Measurements from ENCODE around the gene SUMO3.

SUMO3 gene

DNA sequence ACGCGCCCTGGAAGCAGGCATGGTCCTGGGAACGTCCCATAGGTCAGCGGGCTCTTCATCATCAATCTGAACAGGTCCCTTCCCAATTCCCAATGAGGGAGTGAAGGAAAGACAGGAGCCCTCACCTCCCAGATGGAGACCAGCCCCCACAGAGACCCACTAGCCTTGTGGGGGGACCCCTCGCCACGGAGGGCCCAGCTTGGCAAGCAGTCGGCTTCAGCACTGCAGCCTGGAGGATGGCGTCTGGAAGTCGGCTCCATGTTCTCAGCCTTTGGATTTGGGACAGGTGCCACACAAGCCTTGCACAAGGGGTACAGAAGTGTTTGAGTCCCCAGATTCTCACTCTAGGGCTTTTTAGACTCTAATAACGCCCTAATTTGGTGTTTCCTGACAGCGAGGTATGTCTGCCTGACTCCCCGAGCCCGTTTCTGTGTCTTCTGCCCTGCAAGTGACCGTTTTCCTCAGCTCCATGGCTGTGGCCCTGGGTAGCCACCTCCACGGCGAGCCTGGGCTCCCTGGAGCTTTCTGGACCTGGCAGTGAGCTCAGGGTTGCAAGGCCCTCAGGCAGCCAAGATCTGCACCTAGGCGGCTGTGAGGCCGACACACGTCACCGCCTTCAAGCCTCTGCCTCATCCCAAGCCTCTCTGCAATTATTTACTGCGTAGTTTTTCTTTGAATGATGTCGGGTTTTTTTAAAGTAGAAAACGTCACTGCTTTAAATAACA lies 25.0 kb upstream of the SUMO3 start:
- Histone ChIP-seq H3K9ac (ENCODE audit: low read length) (no peak overlapping the region), H3K27ac (ENCODE audit: low read depth, low read length) (no peak overlapping the region), H3K4me1 (ENCODE audit: control insufficient read depth, insufficient read depth, low read length) (peaks cover 3% of the 10 kb centered on the region), H3K36me3 (ENCODE audit: control insufficient read depth, insufficient read depth, low read length) (no peaks in the 10 kb centered on the region), H3K4me3 (ENCODE audit: low read length) (no peak overlapping the region), H3K27me3 (ENCODE audit: control insufficient read depth, insufficient read depth, low read length) (no peaks in the 10 kb centered on the region)

DNA sequence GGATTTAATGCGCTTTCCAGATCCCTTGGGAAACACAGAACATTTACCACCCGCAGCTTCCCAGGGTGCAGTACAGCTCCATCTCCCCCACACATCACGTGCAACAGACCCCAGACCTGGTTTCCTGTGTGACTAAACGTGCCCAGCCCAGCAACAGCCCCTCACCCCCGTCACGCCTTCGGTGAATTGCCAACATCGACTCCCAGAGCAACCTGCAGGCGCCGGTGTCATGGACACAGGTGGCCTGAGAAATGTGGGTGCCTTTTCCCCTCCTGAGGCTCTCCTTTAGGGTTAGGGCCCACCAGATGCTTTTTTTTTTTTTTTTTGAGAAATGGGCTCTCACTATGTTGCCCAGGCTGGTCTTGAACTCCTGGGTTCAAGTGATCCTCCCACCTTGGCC lies 24.2 kb upstream of the SUMO3 start:
- Histone ChIP-seq H3K4me3 (ENCODE audit: low read length) (no peak overlapping the region), H3K36me3 (ENCODE audit: control insufficient read depth, insufficient read depth, low read length) (no peaks in the 10 kb centered on the region), H3K9ac (ENCODE audit: low read length) (no peak overlapping the region), H3K27ac (ENCODE audit: low read depth, low read length) (no peak overlapping the region), H3K27me3 (ENCODE audit: control insufficient read depth, insufficient read depth, low read length) (no peaks in the 10 kb centered on the region), H3K4me1 (ENCODE audit: control insufficient read depth, insufficient read depth, low read length) (peaks cover 3% of the 10 kb centered on the region)

DNA sequence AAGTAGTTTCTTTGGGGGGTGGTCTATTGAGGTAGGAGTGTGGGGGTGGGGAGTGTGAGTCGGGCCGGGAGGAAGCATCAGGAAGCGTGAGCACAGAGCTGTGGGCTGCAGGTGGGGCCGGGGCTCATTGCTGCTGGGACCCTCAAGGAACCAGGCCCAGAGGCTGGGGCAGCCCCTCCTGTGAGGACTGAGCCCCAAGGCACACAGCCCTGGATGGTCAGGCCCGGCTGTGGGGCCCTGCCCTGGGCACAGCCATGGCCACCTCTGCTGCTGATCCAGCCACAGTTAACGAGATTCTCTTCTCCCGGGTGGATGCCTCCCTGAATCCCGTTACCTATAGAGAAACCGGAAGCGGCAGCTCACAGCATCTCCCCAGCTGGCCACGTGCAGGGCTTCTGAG lies 22.9 kb upstream of the SUMO3 start:
- Histone ChIP-seq H3K27me3 (ENCODE audit: control insufficient read depth, insufficient read depth, low read length) (no peaks in the 10 kb centered on the region), H3K9ac (ENCODE audit: low read length) (no peak overlapping the region), H3K27ac (ENCODE audit: low read depth, low read length) (no peak overlapping the region), H3K4me1 (ENCODE audit: control insufficient read depth, insufficient read depth, low read length) (no peaks in the 10 kb centered on the region), H3K36me3 (ENCODE audit: control insufficient read depth, insufficient read depth, low read length) (no peaks in the 10 kb centered on the region), H3K4me3 (ENCODE audit: low read length) (no peak overlapping the region)

DNA sequence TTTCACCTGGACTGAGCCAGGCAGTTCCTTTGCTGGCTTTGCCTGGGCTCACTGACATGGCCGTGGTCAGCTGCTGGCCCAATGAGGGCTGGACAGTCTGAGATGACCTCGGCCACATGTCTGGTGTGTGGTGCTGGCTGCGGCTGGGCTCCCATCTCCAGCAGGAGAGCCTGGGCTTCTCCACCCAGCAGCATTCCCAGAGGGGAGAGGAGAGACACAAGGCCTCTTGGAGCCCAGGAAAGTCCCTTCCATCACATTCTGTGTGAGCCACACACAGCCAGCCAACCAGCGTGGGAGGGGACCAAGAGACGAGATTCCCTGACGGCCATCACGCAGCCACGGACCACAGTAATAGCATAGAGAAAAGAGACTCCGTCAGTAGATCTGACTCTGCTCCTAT lies 21.1 kb upstream of the SUMO3 start:
- no peak overlapping the region for H3K27ac ChIP-seq (ENCODE audit: low read depth, low read length)
- no peaks in the 10 kb centered on the region for H3K27me3 ChIP-seq (ENCODE audit: control insufficient read depth, insufficient read depth, low read length)
- H3K4me3 ChIP-seq (ENCODE audit: low read length) = no peak overlapping the region
- H3K36me3 ChIP-seq (ENCODE audit: control insufficient read depth, insufficient read depth, low read length) = no peaks in the 10 kb centered on the region
- H3K9ac ChIP-seq (ENCODE audit: low read length) = no peak overlapping the region
- no peaks in the 10 kb centered on the region for H3K4me1 ChIP-seq (ENCODE audit: control insufficient read depth, insufficient read depth, low read length)

DNA sequence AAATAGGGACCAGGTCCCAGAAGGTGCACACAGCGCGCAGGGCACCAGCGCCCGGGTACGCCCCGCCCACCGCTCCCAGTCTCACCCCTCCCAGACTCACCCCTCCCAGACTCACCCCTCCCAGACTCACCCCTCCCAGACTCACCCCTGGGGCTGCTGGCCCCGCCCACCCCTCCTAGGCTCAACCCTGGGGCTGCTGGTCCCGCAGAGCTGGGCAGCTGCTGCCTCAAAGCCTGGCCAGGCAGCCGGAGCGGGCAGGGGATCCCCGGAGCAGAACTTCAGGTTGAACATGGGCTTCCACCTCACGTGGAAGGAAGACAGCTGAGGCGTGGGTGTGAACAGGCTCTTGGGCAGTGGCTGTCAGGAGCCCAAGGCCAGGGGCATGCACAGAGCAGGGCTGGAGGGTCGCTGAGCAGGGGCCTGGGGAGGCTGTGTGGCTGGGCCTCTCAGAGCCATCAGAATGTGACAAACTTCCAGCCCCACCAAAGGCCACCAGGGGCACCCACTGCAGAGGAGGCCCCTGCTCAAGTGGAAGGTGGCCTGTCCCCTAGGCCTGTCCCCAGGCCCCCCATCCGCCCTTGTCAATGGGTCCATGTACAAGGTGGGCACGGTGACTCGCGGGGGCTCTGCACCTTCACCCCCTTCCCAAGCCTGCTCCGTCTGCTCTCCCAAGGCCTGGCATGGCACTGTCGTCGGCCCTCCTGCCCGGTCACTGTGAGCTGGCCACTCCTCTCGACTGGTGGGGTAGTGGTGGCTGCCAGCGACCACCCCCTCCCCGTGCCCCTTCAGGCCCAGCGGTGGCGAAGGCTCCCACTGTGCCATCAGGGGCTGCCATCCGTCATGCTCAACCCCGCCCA lies 20.4 kb upstream of the SUMO3 start:
- Histone ChIP-seq H3K27me3 (ENCODE audit: control insufficient read depth, insufficient read depth, low read length) (no peaks in the 10 kb centered on the region), H3K36me3 (ENCODE audit: control insufficient read depth, insufficient read depth, low read length) (no peaks in the 10 kb centered on the region), H3K9ac (ENCODE audit: low read length) (no peak overlapping the region), H3K4me1 (ENCODE audit: control insufficient read depth, insufficient read depth, low read length) (no peaks in the 10 kb centered on the region), H3K27ac (ENCODE audit: low read depth, low read length) (no peak overlapping the region), H3K4me3 (ENCODE audit: low read length) (no peak overlapping the region)

DNA sequence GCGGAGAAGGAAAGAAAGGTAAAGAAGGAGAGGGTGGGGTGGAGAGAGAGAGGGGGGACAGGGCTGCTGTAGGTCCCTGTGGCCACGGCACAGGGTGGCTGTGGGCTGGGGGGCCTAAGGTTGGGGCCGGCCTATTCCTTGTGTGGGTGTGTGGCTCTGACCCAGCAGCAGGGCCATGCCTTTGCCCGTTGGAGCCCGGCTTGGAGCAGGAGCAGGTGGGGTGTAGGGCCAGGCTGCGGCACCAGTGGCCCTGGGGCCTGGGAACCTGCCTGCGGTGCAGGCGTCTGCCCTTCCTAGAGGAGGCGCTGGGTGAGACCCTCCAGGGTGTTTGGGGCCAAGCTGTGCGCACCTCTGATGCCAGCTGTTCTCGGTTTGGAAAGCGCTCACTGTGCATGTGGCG lies 19.7 kb upstream of the SUMO3 start:
- H3K27ac ChIP-seq (ENCODE audit: low read depth, low read length) = no peak overlapping the region
- no peaks in the 10 kb centered on the region for H3K27me3 ChIP-seq (ENCODE audit: control insufficient read depth, insufficient read depth, low read length)
- no peak overlapping the region for H3K9ac ChIP-seq (ENCODE audit: low read length)
- H3K36me3 ChIP-seq (ENCODE audit: control insufficient read depth, insufficient read depth, low read length) = no peaks in the 10 kb centered on the region
- H3K4me3 ChIP-seq (ENCODE audit: low read length) = no peak overlapping the region
- H3K4me1 ChIP-seq (ENCODE audit: control insufficient read depth, insufficient read depth, low read length) = no peaks in the 10 kb centered on the region

DNA sequence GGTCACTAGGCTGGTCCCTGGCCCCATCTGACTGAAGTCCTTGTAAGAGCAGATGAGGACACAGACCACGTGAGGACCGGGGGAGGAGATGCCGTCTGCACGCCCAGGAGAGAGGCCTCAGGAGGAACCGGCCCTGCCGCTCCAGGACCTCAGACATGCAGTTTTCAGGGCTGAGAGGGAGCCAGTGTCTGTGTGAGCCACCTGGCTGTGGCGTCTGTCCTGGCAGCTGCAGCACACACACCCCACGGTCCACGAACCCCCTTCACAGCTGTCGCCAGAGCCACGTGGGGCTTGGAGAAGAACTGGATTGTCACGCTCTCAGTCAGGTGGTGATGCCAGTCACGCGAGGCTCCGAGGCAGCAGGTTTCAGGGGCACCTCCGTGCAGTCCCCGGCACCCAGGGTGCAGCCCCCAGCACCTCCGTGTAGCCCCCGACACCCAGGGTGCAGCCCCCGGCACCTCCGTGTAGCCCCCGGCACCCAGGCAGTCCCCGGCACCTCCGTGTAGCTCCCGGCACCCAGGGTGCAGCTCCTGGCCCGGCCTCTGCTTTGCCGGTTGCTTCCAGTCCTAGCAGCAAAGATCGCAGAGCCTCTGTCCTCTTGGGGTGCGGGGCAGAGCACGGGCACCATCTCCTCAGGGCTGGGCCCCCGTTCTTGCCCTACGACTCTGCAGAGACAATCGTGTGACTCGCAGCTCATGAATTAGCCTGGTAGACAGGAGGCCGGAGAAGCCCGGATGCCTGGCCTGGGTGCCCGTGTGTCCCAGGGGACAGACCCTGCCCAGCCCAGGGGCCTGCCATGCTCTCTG lies 19.0 kb upstream of the SUMO3 start:
- Histone ChIP-seq H3K4me1 (ENCODE audit: control insufficient read depth, insufficient read depth, low read length) (no peaks in the 10 kb centered on the region), H3K27me3 (ENCODE audit: control insufficient read depth, insufficient read depth, low read length) (no peaks in the 10 kb centered on the region), H3K36me3 (ENCODE audit: control insufficient read depth, insufficient read depth, low read length) (no peaks in the 10 kb centered on the region), H3K9ac (ENCODE audit: low read length) (no peak overlapping the region), H3K27ac (ENCODE audit: low read depth, low read length) (no peak overlapping the region), H3K4me3 (ENCODE audit: low read length) (no peak overlapping the region)

DNA sequence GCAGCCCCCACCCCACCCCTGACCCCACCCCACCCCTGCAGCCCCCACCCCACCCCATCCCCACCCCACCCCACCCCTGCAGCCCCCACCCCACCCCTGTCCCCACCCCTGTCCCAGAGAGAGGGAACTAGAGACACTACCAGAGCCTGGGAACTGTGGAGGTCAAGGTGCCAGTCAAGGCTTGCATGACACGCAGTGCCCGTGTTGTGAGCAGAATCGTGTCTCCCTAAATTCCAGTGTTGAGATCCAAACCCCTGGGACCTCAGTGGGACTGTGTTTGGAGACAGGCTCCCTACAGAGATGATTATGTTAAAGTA lies 18.4 kb upstream of the SUMO3 start:
- Histone ChIP-seq H3K4me3 (ENCODE audit: low read length) (no peak overlapping the region), H3K9ac (ENCODE audit: low read length) (no peak overlapping the region), H3K36me3 (ENCODE audit: control insufficient read depth, insufficient read depth, low read length) (no peaks in the 10 kb centered on the region), H3K27me3 (ENCODE audit: control insufficient read depth, insufficient read depth, low read length) (no peaks in the 10 kb centered on the region), H3K27ac (ENCODE audit: low read depth, low read length) (no peak overlapping the region), H3K4me1 (ENCODE audit: control insufficient read depth, insufficient read depth, low read length) (no peaks in the 10 kb centered on the region)

DNA sequence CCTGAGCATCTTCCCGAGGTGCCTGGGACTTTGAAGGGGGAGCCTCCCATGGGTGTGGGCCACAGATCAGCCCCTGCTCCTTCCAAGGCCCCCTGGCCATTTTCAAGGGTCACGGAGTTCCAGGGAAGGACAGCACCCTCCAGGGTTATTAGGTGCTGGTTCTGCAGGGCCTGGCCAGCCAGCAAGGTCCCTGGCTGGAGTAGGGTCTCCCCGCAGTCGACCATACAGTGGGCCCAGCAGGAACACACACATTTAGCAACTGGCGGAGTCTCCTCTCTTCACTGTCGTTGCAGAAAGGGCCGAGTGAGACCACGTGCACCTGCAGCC lies 17.7 kb upstream of the SUMO3 start:
- no peak overlapping the region for H3K4me3 ChIP-seq (ENCODE audit: low read length)
- H3K36me3 ChIP-seq (ENCODE audit: control insufficient read depth, insufficient read depth, low read length) = no peaks in the 10 kb centered on the region
- H3K4me1 ChIP-seq (ENCODE audit: control insufficient read depth, insufficient read depth, low read length) = no peaks in the 10 kb centered on the region
- no peak overlapping the region for H3K9ac ChIP-seq (ENCODE audit: low read length)
- H3K27me3 ChIP-seq (ENCODE audit: control insufficient read depth, insufficient read depth, low read length) = no peaks in the 10 kb centered on the region
- H3K27ac ChIP-seq (ENCODE audit: low read depth, low read length) = no peak overlapping the region

DNA sequence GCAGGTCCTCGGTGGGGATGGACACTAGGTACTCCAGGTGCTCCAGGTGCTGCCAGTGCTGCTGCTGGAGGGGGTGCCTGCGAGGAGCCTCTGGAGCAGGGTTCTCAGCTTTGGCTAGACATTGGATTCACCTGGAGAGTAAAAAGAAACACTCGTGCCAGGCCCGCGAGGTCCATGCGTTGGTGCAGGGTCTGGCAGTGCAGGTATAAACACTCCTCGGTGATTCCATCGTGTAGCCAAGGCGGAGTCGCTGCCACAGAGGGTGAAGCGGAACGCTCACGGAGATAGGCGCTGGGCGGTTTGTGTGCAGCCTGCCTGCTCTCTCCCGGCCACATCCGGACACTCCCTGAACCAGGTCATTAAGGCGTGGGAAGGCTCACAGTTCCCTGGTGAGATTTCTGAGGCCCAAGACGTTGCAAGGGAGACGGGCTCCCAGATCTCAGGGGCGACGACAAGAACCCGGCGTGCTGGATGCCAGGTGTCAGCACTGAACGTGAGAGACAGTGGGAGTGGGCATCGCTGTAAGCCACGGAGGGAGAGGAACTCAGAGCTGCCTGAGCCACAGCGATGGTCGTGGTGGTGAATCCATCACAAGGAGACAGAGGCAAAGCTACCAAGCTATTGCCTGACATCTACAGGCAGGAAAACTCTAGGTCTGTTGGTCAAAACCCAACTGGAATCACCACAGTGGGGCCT lies 17.2 kb upstream of the SUMO3 start:
- H3K27ac ChIP-seq (ENCODE audit: low read depth, low read length) = no peak overlapping the region
- H3K4me3 ChIP-seq (ENCODE audit: low read length) = no peak overlapping the region
- no peaks in the 10 kb centered on the region for H3K27me3 ChIP-seq (ENCODE audit: control insufficient read depth, insufficient read depth, low read length)
- H3K9ac ChIP-seq (ENCODE audit: low read length) = no peak overlapping the region
- H3K36me3 ChIP-seq (ENCODE audit: control insufficient read depth, insufficient read depth, low read length) = no peaks in the 10 kb centered on the region
- no peaks in the 10 kb centered on the region for H3K4me1 ChIP-seq (ENCODE audit: control insufficient read depth, insufficient read depth, low read length)

DNA sequence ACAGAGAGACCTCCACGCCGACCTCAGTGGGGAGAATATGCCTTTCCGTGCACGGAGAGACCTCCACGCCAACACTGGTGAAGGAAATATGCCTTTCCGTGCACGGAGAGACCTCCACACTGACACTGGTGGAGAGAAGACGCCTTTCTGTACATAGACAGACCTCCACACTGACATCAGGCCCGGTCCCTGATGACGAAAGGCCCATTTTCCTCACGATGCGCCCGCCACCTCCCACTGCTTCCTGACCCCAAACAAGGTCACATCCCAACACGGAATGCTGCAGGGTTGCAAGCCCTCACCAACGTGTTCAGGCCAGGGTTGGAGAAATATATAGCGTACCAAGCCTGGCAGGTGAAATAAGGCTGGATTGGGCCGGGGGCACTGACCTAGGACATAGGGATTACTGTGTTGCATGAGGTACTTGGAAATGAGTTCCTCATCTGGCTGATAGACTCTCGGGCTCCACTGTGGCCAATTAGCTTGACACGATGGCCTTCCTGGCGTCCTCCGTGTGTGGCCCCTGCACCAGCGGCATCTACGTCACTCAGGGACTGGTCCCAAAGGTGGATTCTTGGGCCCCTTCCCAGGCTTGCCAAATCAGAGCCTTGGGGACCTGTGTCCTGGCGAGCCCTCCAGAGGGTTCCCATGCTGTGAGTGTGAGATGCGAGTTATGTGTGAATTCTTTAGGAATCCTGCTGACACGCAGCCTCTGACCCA lies 16.5 kb upstream of the SUMO3 start:
- no peak overlapping the region for H3K27ac ChIP-seq (ENCODE audit: low read depth, low read length)
- H3K4me3 ChIP-seq (ENCODE audit: low read length) = no peak overlapping the region

DNA sequence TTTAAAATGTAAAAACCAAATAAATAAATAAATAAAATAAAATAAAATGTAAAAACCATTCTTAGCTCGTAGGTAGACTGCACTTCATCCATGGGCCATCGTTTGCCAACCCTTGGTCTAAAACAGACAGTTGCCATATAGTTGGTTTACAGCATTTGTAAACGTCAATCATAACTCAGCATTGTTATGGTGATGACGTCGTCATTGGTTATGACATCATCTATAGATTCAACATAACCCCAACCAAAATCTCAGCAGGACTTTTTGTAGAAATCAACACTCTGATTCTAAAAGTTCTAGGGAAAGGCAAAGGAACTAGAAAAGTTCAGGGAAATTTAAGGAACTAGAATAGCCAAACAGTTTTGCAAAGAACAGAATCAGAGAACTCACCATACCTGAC lies 15.8 kb upstream of the SUMO3 start:
- no peaks in the 10 kb centered on the region for H3K36me3 ChIP-seq (ENCODE audit: control insufficient read depth, insufficient read depth, low read length)
- H3K9ac ChIP-seq (ENCODE audit: low read length) = no peak overlapping the region
- no peaks in the 10 kb centered on the region for H3K27me3 ChIP-seq (ENCODE audit: control insufficient read depth, insufficient read depth, low read length)
- H3K4me1 ChIP-seq (ENCODE audit: control insufficient read depth, insufficient read depth, low read length) = no peaks in the 10 kb centered on the region
- H3K4me3 ChIP-seq (ENCODE audit: low read length) = no peak overlapping the region
- no peak overlapping the region for H3K27ac ChIP-seq (ENCODE audit: low read depth, low read length)

More for the DNA sequence above, 16.5 kb upstream of the SUMO3 start:
- H3K27me3 ChIP-seq (ENCODE audit: control insufficient read depth, insufficient read depth, low read length) = no peaks in the 10 kb centered on the region
- no peaks in the 10 kb centered on the region for H3K36me3 ChIP-seq (ENCODE audit: control insufficient read depth, insufficient read depth, low read length)
- no peak overlapping the region for H3K9ac ChIP-seq (ENCODE audit: low read length)
- no peaks in the 10 kb centered on the region for H3K4me1 ChIP-seq (ENCODE audit: control insufficient read depth, insufficient read depth, low read length)
